NB4 (cell line): Measurements from ENCODE around the gene GNA12.

Experiments used
- MYC ChIP-seq: IDR thresholded peaks from 2 replicates; pipeline ENCODE4 v1.6.1; 2011; ENCODE audit warnings: low read depth, low read length
- POLR2A ChIP-seq: IDR thresholded peaks from 2 replicates; pipeline ENCODE4 v1.6.1; 2011; ENCODE audit warnings: mild to moderate bottlenecking; ENCODE audit not compliant: insufficient read length; ENCODE audit errors: extremely low read depth
- TF ChIP-seq, protein P1 (sequence below): IDR thresholded peaks from one replicate; pipeline ENCODE4 v1.5.1; 2012; ENCODE audit warnings: low read depth, low read length
- TF ChIP-seq, protein P2 (sequence below): IDR thresholded peaks from 2 replicates; pipeline ENCODE4 v1.6.1; 2011; ENCODE audit warnings: low read depth, low read length

DNA sequence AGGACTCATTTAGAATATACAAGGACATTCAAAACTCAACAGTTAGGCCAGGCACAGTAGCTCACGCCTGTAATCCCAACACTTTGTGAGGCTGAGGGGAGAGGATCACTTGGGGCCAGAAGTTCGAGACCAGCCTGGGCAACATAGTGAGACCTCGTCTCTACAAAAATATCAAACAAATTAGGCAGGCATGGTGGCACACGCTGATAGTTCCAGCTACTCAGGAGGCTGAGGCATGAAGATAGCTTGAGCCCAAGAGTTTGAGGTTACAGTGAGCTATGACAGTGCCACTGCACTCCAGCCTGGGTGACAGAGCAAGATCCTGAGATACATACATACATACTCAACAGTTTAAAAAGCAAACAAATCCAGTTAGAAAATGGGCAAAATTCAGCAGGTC, 44.9 kb downstream of the GNA12 start:
- TF ChIP-seq, protein P1, sequence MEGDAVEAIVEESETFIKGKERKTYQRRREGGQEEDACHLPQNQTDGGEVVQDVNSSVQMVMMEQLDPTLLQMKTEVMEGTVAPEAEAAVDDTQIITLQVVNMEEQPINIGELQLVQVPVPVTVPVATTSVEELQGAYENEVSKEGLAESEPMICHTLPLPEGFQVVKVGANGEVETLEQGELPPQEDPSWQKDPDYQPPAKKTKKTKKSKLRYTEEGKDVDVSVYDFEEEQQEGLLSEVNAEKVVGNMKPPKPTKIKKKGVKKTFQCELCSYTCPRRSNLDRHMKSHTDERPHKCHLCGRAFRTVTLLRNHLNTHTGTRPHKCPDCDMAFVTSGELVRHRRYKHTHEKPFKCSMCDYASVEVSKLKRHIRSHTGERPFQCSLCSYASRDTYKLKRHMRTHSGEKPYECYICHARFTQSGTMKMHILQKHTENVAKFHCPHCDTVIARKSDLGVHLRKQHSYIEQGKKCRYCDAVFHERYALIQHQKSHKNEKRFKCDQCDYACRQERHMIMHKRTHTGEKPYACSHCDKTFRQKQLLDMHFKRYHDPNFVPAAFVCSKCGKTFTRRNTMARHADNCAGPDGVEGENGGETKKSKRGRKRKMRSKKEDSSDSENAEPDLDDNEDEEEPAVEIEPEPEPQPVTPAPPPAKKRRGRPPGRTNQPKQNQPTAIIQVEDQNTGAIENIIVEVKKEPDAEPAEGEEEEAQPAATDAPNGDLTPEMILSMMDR = no peak
- TF ChIP-seq POLR2A (no peak), MYC (no peak)
- TF ChIP-seq, protein P2, sequence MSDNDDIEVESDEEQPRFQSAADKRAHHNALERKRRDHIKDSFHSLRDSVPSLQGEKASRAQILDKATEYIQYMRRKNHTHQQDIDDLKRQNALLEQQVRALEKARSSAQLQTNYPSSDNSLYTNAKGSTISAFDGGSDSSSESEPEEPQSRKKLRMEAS = no peak
